Activated CD4-positive, alpha-beta T cell treated with anti-CD3 and anti-CD28 coated beads, Interleukin-2, amount 10 ng/mL, durations not matched to agents 7 days and 5 days (primary cell): Measurements from ENCODE around the gene SNAP29. TPM values are rescaled to one million over a fixed set of nuclear protein-coding genes. Genes with fewer than 3 reads are reported as not detected.
"Not testable (repeated sequence)": the region's sequence is repeated elsewhere in the genome, so short reads cannot be mapped to it uniquely, and the experiment has no call there.

Experiments
- CTCF ChIA-PET: fragments of 350-600 bp; sonication (Branson Sonifier 250); formaldehyde crosslinking; loops from one replicate; lab custom pipeline; 2021; ENCODE audit warnings: antibody characterized with exemption; lab: Charles Lee
- POLR2A ChIA-PET: fragments of 350-600 bp; sonication (Branson Sonifier 250); formaldehyde crosslinking; loops from one replicate; lab custom pipeline; 2021; ENCODE audit warnings: antibody characterized with exemption; lab: Charles Lee
- DNase-seq: peaks from one replicate; pipeline ENCODE4 v3.0.0-alpha.2; 2020
- H3K27ac Mint-ChIP-seq: one replicate; pipeline ENCODE4 v1.8.0; 2021; ENCODE audit warnings: mild to moderate bottlenecking, moderate library complexity, mixed read lengths
- H3K27me3 Mint-ChIP-seq: one replicate; pipeline ENCODE4 v1.8.0; 2021; ENCODE audit warnings: mixed read lengths
- H3K36me3 Mint-ChIP-seq: one replicate; pipeline ENCODE4 v1.8.0; 2021; ENCODE audit warnings: low read depth, mixed read lengths
- H3K4me1 Mint-ChIP-seq: one replicate; pipeline ENCODE4 v1.8.0; 2021; ENCODE audit warnings: mixed read lengths
- H3K4me3 Mint-ChIP-seq: one replicate; pipeline ENCODE4 v1.8.0; 2021; ENCODE audit warnings: mild to moderate bottlenecking, moderate library complexity, mixed read lengths
- H3K9me3 Mint-ChIP-seq: one replicate; pipeline ENCODE4 v1.8.0; 2021; ENCODE audit warnings: mixed read lengths
- total RNA-seq, 2 experiments: library from RNA; stranded (reverse); gene quantifications; one replicate each; pipeline ENCODE4 v1.2.3, GENCODE V29; 2021

The SNAP29 gene
- total RNA-seq, 2 experiments from 2014 or later = 29.6 to 36.0 TPM

GRCh38 chr22:20821717-20822239 lies 37.0 kb upstream of the SNAP29 start:
- POLR2A ChIA-PET, H3K9me3 Mint-ChIP-seq, DNase-seq, H3K27ac Mint-ChIP-seq, H3K4me3 Mint-ChIP-seq, H3K4me1 Mint-ChIP-seq, H3K27me3 Mint-ChIP-seq: not testable (repeated sequence)
- peaks cover 35% of the 10 kb centered on the region for H3K36me3 Mint-ChIP-seq
- CTCF ChIA-PET = interaction anchor here (0.7 kb wide), 1 partner anchor 9 kb away, joined by 3 read pairs; no protein-coding TSS in a partner anchor

- peaks cover 30% of the 10 kb centered on the region for H3K36me3 Mint-ChIP-seq
- CTCF ChIA-PET = interaction anchor here (0.7 kb wide), 1 partner anchor 9 kb away, joined by 3 read pairs; no protein-coding TSS in a partner anchor
- POLR2A ChIA-PET = interaction anchor here (0.9 kb wide), 1 partner anchor 77 kb away, joined by 3 read pairs; no protein-coding TSS in a partner anchor
- H3K27me3 Mint-ChIP-seq = no peaks in the 10 kb centered on the region
- DNase-seq = no peak
- H3K4me1 Mint-ChIP-seq = no peaks in the 10 kb centered on the region
- H3K4me3 Mint-ChIP-seq = no peak overlapping the region
- no peaks in the 10 kb centered on the region for H3K9me3 Mint-ChIP-seq
- no peak overlapping the region for H3K27ac Mint-ChIP-seq
Measured at GRCh38 chr22:20822240-20822639, 36.6 kb upstream of the SNAP29 start.

- H3K9me3 Mint-ChIP-seq = no peaks in the 10 kb centered on the region
- H3K36me3 Mint-ChIP-seq = peaks cover 33% of the 10 kb centered on the region
- H3K27me3 Mint-ChIP-seq = no peaks in the 10 kb centered on the region
- CTCF ChIA-PET = no interaction called here
- POLR2A ChIA-PET = interaction anchor here (0.9 kb wide), 1 partner anchor 76 kb away, joined by 3 read pairs; no protein-coding TSS in a partner anchor
- H3K27ac Mint-ChIP-seq = no peak overlapping the region
- DNase-seq = no peak
- H3K4me1 Mint-ChIP-seq = no peaks in the 10 kb centered on the region
- no peak overlapping the region for H3K4me3 Mint-ChIP-seq
Measured at GRCh38 chr22:20823264-20823663, 35.5 kb upstream of the SNAP29 start.

- DNase-seq, POLR2A ChIA-PET, H3K27me3 Mint-ChIP-seq, H3K4me3 Mint-ChIP-seq, H3K9me3 Mint-ChIP-seq, H3K27ac Mint-ChIP-seq, H3K4me1 Mint-ChIP-seq: not testable (repeated sequence)
- H3K36me3 Mint-ChIP-seq = peaks cover 32% of the 10 kb centered on the region
- CTCF ChIA-PET = interaction anchor here (1.1 kb wide), 1 partner anchor 15 kb away, joined by 3 read pairs; no protein-coding TSS in a partner anchor
Measured at GRCh38 chr22:20825216-20825615, 33.6 kb upstream of the SNAP29 start.

GRCh38 chr22:20825624-20826023 lies 33.2 kb upstream of the SNAP29 start:
- CTCF ChIA-PET = no interaction called here
- Mint-ChIP-seq H3K4me1 (no peaks in the 10 kb centered on the region), H3K27ac (no peak overlapping the region), H3K36me3 (peaks cover 36% of the 10 kb centered on the region), H3K27me3 (no peaks in the 10 kb centered on the region), H3K4me3 (no peak overlapping the region), H3K9me3 (no peaks in the 10 kb centered on the region)
- POLR2A ChIA-PET = no interaction called here
- DNase-seq = no peak

GRCh38 chr22:20826373-20827152 lies 32.2 kb upstream of the SNAP29 start:
- DNase-seq, H3K27ac Mint-ChIP-seq, POLR2A ChIA-PET, H3K4me3 Mint-ChIP-seq, H3K9me3 Mint-ChIP-seq, H3K4me1 Mint-ChIP-seq, H3K27me3 Mint-ChIP-seq: not testable (repeated sequence)
- CTCF ChIA-PET = interaction anchor here (1.3 kb wide), 1 partner anchor 10 kb away, joined by 3 read pairs; no protein-coding TSS in a partner anchor
- peaks cover 41% of the 10 kb centered on the region for H3K36me3 Mint-ChIP-seq

GRCh38 chr22:20829491-20830134 lies 29.2 kb upstream of the SNAP29 start:
- no peak for DNase-seq
- Mint-ChIP-seq H3K27ac (no peak overlapping the region), H3K27me3 (no peaks in the 10 kb centered on the region), H3K36me3 (peaks cover 52% of the 10 kb centered on the region), H3K4me1 (no peaks in the 10 kb centered on the region), H3K9me3 (no peaks in the 10 kb centered on the region), H3K4me3 (no peak overlapping the region)
- CTCF ChIA-PET = no interaction called here
- POLR2A ChIA-PET = no interaction called here

- POLR2A ChIA-PET = no interaction called here
- H3K4me3 Mint-ChIP-seq = no peak overlapping the region
- peaks cover 44% of the 10 kb centered on the region for H3K36me3 Mint-ChIP-seq
- H3K27me3 Mint-ChIP-seq = no peaks in the 10 kb centered on the region
- peaks cover 7% of the 10 kb centered on the region for H3K4me1 Mint-ChIP-seq
- H3K9me3 Mint-ChIP-seq = no peaks in the 10 kb centered on the region
- DNase-seq = no peak
- no peak overlapping the region for H3K27ac Mint-ChIP-seq
- CTCF ChIA-PET = interaction anchor here (0.9 kb wide), 1 partner anchor 24 kb away, joined by 3 read pairs; no protein-coding TSS in a partner anchor
Measured at GRCh38 chr22:20833225-20833665, 25.6 kb upstream of the SNAP29 start.

GRCh38 chr22:20834206-20834605 lies 24.6 kb upstream of the SNAP29 start:
- Mint-ChIP-seq H3K27ac (no peak overlapping the region), H3K4me1 (peaks cover 8% of the 10 kb centered on the region), H3K36me3 (peaks cover 46% of the 10 kb centered on the region), H3K9me3 (no peaks in the 10 kb centered on the region), H3K4me3 (no peak overlapping the region), H3K27me3 (no peaks in the 10 kb centered on the region)
- ChIA-PET POLR2A (no interaction called here), CTCF (no interaction called here)
- no peak for DNase-seq

GRCh38 chr22:20834725-20835124 lies 24.1 kb upstream of the SNAP29 start:
- POLR2A ChIA-PET = no interaction called here
- Mint-ChIP-seq H3K9me3 (no peaks in the 10 kb centered on the region), H3K4me3 (no peak overlapping the region), H3K36me3 (peaks cover 42% of the 10 kb centered on the region), H3K27me3 (no peaks in the 10 kb centered on the region), H3K27ac (no peak overlapping the region), H3K4me1 (peaks cover 8% of the 10 kb centered on the region)
- CTCF ChIA-PET = interaction anchor here (0.9 to 1.2 kb wide), 2 partner anchors 13 to 15 kb away, joined by 3 read pairs; no protein-coding TSS in a partner anchor
- no peak for DNase-seq

- no peaks in the 10 kb centered on the region for H3K9me3 Mint-ChIP-seq
- no peak overlapping the region for H3K27ac Mint-ChIP-seq
- CTCF ChIA-PET = interaction anchor here (1.0 kb wide), 2 partner anchors 10 to 76 kb away, joined by 3 read pairs; no protein-coding TSS in a partner anchor
- DNase-seq = no peak
- H3K27me3 Mint-ChIP-seq = no peaks in the 10 kb centered on the region
- peaks cover 23% of the 10 kb centered on the region for H3K36me3 Mint-ChIP-seq
- no peak overlapping the region for H3K4me3 Mint-ChIP-seq
- POLR2A ChIA-PET = no interaction called here
- H3K4me1 Mint-ChIP-seq = peaks cover 27% of the 10 kb centered on the region
Measured at GRCh38 chr22:20836987-20837823, 21.6 kb upstream of the SNAP29 start.

GRCh38 chr22:20839354-20839753 lies 19.5 kb upstream of the SNAP29 start:
- peaks cover 27% of the 10 kb centered on the region for H3K4me1 Mint-ChIP-seq
- DNase-seq, H3K9me3 Mint-ChIP-seq, H3K4me3 Mint-ChIP-seq, H3K27me3 Mint-ChIP-seq, H3K27ac Mint-ChIP-seq, POLR2A ChIA-PET, CTCF ChIA-PET, H3K36me3 Mint-ChIP-seq: not testable (repeated sequence)
